SK-N-MC (cell line): ENCODE data around the gene MAP1LC3B.

Experiments used
- EZH2 ChIP-seq: fragments of 200-600 bp; sonication (generic); IDR thresholded peaks from one replicate; pipeline ENCODE4 v1.6.1; 2017; ENCODE audit warnings: antibody characterized with exemption
- POLR2AphosphoS5 ChIP-seq: IDR thresholded peaks from 2 replicates; pipeline ENCODE4 v1.6.1; 2012; ENCODE audit warnings: mild to moderate bottlenecking, low read depth, low read length, borderline replicate concordance

GRCh38 chr16:87416826-87417527 is 24.8 kb downstream of the MAP1LC3B start:
- TF ChIP-seq EZH2 (no peak), POLR2AphosphoS5 (no peak)
